T-helper 2 cell treated with Interferon-gamma antibody and Interleukin-4, amounts not matched to agents 100 ng/mL and 5 ng/mL, for 36 hours (primary cell): ENCODE measurements around the gene SLC2A4RG. TPM values are rescaled to one million over a fixed set of nuclear protein-coding genes. Genes with fewer than 3 reads are reported as not detected.

Experiments
- intact Hi-C: fragments of 100-400 bp; cut with micrococcal nuclease; formaldehyde crosslinking; loops from one replicate; pipeline ENCODE4 v1.15.1; 2023
- total RNA-seq: library from RNA; stranded (reverse); gene quantifications from 2 replicates; pipeline ENCODE4 v1.2.3, GENCODE V29; 2022

SLC2A4RG gene
- 102 and 113 TPM in 2 replicates for total RNA-seq

DNA sequence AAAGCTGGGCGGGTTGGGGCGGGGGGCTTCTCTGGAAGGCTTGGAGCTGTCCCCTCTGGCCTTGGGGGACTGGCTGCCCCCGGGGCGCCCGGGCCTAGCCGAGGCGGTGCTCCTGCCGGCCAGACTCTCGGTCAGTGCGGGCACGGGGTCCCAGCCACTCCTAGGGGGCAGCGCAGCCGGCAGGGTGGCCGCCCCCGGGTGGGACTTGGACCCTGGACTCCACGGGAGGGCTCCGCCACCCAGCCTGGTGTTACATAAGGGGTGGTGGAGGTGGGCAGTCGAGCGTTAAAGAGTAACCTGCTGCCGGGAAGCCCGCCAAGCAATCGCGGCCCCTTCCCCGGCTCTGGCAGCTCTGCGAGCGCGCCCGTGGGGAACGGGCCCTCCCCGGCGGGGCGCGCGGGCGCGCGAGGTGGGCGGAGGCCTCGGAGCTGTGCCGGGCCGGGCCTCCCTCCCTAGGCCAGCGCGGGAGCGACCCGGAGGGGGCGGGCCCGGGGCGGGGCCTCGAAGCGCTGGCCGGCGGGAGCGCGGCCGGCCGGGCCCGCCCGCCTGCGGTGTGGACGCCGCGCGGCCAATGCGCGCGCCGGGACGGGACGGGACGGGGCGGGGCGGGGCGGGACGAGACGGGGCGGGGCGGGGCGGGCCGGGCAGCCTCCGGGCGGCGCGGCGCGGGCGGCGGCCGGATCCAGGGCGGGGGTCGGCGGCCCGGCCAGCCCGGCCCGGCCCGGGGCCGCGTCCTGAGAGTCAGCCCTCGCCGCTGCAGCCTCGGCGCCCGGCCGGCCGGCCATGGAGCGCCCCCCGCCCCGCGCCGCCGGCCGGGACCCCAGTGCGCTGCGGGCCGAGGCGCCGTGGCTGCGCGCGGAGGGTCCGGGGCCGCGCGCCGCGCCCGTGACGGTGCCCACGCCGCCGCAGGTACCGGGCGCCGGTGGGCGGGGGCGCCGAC, at the start of gene SLC2A4RG:
Gene SLC2A4RG (plus strand): TSS at position 647 of the 940 bp plus-strand sequence. CDS start 137 bp downstream, at position 784.
- intact Hi-C loops: loop anchor here (5.0 to 10.0 kb wide), 2 partner anchors 97 to 125 kb away; partner anchors contain the start of genes ABHD16B and TPD52L2

- intact Hi-C loops: no loop called here
These were observed 49.3 kb upstream of the SLC2A4RG start for GRCh38 chr20:63690003-63690897.

DNA sequence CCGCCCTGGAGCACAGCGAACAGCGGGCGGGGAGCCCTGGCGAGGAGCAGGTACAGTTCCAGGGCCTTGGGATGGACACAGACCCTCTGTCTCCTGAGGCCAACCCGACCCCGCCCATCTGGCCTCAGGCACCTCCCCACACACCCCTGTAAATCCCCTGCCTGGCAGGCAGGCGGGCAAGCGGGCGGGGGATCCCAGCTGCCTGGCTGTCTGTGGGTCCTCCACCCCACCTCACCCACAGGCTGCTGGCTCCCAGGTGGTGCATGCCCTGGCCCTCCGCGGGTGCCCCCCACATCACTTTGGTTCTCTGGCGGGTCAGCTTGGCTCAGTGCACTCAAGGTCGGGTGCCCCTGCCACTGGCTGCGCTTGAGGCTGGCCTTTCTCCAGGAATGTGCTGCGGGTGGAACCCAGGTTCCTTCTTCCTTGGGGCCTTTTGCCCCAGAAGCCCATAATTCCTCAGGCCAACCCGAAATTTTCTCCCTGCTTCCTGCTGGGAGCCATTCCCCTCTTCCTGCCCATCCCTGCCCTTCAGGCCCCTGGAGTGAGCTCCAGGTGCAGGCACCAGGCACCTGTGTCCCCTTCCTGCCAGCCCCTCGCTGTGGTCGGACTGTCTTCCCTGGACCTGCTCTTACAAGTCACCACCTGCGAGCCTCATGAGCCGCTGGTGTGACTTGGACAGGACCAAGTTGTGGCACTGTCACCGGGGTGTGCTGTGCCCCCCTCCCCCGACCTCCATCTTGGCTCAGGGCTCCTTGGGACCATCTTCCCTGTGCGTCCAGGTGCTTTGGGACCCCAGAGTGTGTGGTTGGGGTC, 48.5 kb upstream of the SLC2A4RG start:
- intact Hi-C loops: no loop called here

- intact Hi-C loops: no loop called here
These were observed 47.7 kb upstream of the SLC2A4RG start for GRCh38 chr20:63691711-63692435.

- intact Hi-C loops: no loop called here
These were observed 47.0 kb upstream of the SLC2A4RG start for GRCh38 chr20:63692436-63693082.

GRCh38 chr20:63693083-63693732, 46.4 kb upstream of the SLC2A4RG start:
- intact Hi-C loops: no loop called here

- intact Hi-C loops: no loop called here
These were observed 45.6 kb upstream of the SLC2A4RG start for GRCh38 chr20:63693733-63694583.

DNA sequence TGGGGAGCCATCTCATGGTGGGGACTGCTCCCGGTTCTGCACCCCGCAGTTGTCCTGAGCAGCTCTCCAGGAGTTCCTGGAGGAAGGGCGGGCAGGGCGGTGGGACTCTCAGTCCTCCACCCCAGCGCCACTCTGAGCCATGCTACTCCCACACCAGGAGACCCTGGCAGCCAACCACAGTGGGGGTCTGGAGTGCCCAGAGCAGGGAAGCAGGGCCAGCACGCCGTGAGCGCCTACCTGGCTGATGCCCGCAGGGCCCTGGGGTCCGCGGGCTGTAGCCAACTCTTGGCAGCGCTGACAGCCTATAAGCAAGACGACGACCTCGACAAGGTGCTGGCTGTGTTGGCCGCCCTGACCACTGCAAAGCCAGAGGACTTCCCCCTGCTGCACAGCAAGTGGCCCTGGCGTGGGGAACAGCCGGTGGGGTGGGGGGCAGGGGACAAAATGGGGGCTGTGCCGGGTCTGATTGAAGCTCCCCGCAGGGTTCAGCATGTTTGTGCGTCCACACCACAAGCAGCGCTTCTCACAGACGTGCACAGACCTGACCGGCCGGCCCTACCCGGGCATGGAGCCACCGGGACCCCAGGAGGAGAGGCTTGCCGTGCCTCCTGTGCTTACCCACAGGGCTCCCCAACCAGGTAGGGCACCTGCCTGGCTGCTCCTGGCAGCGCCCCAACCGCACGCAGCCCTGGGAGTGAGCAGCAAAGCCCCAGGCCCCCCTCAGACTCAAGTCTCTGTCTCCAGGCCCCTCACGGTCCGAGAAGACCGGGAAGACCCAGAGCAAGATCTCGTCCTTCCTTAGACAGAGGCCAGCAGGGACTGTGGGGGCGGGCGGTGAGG, 44.8 kb upstream of the SLC2A4RG start:
- intact Hi-C loops: no loop called here

DNA sequence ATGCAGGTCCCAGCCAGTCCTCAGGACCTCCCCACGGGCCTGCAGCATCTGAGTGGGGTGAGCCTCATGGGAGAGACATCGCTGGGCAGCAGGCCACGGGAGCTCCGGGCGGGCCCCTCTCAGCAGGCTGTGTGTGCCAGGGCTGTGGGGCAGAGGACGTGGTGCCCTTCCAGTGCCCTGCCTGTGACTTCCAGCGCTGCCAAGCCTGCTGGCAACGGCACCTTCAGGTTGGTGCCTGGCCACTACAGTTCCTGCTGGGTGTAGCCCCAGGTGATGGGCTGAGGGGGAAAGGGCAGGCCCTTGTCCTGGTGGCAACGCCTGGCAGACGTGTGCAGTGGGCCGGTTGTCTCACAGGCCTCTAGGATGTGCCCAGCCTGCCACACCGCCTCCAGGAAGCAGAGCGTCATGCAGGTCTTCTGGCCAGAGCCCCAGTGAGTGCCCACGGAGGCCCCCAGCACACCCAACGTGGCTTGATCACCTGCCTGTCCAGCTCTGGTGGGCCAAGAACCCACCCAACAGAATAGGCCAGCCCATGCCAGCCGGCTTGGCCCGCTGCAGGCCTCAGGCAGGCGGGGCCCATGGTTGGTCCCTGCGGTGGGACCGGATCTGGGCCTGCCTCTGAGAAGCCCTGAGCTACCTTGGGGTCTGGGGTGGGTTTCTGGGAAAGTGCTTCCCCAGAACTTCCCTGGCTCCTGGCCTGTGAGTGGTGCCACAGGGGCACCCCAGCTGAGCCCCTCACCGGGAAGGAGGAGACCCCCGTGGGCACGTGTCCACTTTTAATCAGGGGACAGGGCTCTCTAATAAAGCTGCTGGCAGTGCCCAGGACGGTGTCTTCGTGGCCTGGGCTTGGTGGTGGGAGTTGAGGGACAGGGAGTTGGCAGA, 43.9 kb upstream of the SLC2A4RG start:
- intact Hi-C loops: no loop called here

- intact Hi-C loops: no loop called here
These were observed 43.3 kb upstream of the SLC2A4RG start for GRCh38 chr20:63696306-63696627.

- intact Hi-C loops: no loop called here
These were observed 42.8 kb upstream of the SLC2A4RG start, which contains the start of gene TNFRSF6B for GRCh38 chr20:63696628-63697356. TSS of gene TNFRSF6B (plus strand) at chr20:63696652. CDS start at chr20:63696768, 116 bp downstream.

DNA sequence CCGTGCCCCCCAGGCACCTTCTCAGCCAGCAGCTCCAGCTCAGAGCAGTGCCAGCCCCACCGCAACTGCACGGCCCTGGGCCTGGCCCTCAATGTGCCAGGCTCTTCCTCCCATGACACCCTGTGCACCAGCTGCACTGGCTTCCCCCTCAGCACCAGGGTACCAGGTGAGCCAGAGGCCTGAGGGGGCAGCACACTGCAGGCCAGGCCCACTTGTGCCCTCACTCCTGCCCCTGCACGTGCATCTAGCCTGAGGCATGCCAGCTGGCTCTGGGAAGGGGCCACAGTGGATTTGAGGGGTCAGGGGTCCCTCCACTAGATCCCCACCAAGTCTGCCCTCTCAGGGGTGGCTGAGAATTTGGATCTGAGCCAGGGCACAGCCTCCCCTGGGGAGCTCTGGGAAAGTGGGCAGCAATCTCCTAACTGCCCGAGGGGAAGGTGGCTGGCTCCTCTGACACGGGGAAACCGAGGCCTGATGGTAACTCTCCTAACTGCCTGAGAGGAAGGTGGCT, 42.2 kb upstream of the SLC2A4RG start:
- intact Hi-C loops: no loop called here

GRCh38 chr20:63697868-63698545, 41.6 kb upstream of the SLC2A4RG start:
- intact Hi-C loops: no loop called here

DNA sequence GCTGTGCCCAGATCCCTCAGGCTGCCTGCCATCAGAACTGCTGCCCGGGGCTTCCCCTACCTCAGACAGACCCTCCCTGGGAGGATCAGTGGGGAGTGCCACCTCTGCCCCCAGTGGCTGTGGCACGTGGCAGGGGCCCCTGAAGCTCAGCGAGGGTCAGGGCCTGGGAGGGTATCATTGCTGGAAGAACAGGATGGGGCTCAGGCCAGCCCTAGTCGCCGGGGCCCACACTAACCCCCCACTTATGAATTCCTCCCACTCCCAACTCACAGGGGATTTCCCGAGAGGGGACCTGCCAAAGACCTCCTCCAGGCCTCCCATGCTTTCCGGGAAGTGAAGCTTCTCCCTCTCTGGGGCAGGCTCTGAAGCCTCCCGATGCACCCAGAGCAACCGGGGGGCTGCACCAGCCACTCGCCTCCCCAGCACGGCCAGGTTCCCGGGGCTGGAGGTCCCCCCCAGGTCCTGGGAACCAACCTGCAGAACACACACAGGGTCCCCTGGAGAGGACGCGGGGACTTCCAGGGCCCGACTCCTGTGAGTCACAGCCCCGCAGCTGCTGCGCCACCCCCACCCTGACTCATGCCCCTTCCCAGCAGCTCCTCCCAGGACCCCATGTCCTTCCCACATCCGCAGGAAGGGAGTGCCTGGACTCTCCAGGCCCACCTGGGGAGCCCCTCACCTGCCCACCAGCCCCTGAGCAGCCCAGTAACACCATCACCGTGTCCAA, 40.7 kb upstream of the SLC2A4RG start:
- intact Hi-C loops: no loop called here
